Activated CD4-positive, CD25-positive, alpha-beta regulatory T cell treated with anti-CD3 and anti-CD28 coated beads, Interleukin-2, amount 50 U/mL, for 16 hours (primary cell): ENCODE results near the gene MSRB2.
"Not testable (repeated sequence)": the region's sequence is repeated elsewhere in the genome, so short reads cannot be mapped to it uniquely, and the experiment has no call there.

Experiments
- DNase-seq: peaks from one replicate; pipeline ENCODE4 v3.0.0-alpha.2; 2020; ENCODE audit warnings: low read depth, low spot score

Gene MSRB2

DNA sequence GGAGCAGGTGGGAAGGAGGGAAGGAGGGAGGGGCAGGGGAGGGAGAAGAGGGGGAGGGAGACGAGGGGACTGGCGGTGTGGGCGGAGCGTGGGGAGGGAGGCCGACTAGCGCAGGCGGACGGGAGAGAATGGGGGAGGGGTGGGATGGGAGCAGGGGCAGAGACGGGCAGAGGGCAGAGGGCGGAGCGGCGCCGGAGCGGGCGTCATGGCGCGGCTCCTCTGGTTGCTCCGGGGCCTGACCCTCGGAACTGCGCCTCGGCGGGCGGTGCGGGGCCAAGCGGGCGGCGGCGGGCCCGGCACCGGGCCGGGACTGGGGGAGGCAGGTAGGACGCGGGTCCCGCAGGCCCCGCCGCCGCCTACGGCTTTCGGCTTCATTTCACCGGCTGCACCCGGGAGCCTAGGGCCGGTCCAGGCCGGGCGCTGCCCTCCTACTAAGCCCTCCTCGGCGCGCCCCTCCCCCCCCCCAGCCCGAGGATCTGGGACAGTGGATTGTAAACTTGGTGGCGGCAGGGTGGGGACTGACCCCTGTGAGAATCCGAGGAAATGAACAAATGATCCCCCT, at the start of gene MSRB2:
TSS of gene MSRB2 (plus strand) at position 176 of the 562 bp plus-strand sequence. CDS start at position 206, 30 bp downstream.
- peak; percentile 34 for DNase-seq

DNA sequence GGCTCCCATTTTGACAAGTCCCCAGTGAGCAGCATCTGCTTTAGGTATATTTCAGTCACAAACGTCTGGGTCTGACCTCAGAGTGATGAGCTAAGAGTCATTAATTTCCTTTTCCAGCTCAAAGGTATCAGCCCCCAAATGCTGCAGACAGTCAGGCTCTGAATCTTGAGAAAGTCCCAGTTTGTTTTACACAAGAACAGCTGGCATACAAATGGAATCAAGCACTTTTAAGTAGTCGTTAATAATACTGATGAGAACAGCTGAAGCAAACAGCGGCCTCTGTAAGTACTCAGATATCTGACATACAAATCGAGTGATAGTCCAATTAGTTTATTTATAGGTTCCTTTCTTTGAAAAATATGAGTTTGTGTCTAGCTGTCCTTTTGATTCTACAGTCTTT, 49.4 kb upstream of the MSRB2 start:
- no peak for DNase-seq

DNA sequence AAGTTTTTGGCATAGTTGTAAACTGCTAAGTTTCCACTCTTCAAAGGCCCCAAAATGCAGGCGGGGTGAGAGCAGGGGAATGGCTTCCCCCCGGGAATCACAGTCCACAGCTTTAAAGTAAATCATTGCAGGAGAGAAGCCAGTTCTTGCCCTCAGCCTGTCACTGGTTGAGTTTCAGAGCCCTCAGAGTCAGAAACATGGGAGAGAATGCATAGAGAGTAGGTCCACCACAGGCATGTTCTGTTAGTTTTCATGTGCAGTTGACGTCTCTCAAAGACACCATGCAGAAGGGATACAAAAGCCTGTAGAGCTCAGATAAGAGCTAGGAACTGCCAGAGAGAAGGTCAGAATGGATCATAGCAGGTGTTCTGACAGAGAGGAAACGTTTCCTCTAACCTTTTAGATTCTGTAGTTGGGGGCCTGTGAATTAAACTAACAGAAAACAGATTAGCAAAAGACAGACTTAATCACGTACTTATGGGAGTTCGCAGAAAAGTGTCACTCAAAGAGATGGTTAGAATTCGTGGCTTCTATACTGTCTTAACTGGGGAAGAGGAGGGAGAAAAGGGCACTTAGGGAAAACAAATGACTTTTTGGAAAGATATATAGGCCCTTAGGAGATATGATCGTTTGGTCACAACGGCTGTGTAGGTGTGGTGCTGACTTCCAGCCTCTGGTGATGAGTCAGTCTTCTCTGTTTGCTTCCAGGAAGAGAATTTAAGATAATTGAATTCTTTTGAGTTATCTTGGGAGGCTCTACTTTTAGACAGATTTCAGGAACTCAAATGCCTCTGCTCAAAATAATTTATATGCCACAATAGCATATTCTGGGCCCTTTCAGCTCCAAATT, 48.0 kb upstream of the MSRB2 start:
- DNase-seq, result no peak

DNA sequence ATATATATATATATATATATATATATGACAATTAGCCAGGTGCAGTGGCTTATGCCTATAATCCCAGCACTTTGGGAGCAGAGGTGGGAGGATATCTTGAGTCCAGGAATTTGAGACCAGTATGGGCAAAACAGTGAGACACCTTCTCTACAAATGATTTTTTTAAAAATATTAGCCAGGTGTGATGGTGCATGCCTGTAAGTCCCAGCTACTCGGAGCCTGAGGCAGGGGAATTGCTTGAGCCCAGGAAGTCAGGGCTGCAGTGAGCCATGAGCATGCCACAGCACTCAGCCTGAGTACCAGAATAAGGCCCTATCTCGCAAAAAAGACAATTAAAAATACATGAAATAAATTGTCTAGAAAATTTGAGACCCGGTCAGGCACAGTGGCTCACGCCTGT, 47.2 kb upstream of the MSRB2 start:
- DNase-seq, result no peak

DNA sequence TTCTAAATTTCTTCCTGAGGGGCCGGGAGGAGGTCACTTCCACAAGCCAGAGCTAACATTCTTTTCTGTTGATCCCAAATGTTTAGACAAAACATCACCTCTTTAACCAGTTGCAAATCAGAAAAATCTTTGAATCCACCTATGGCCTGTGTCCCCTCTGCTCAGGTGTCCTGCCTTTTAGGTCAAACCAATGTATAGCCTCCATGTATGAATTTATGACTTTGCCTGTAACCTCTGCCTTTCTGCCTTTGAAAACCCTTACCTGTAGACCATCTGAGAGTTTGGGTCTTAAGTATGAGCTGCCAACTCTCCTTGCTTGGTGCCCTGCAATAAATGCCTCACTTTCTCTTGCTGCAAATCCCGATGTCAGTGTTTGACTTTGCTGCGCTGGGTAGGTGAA, 44.1 kb upstream of the MSRB2 start:
- no peak for DNase-seq

DNA sequence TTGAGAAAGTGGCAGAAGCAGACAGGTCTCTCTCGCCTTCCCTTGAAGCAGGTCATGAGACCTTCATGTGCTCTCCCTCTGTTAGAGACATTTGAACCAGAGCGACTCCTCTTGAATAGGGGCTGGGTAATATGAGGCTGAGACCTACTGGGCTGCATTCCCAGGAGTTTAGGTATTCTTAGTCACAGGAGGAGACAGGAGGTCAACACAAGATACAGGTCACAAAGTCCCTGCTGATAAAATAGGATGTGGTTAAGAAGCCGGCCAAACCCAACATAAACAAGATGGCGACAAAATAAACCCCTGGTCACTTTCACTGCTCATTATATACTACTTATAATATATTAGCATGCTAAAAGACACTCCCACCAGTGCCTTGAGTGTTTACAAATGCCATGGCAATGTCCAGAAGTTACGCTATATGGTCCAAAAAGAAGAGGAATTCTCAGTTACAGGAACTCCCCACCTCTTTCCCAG, 43.5 kb upstream of the MSRB2 start:
- no peak for DNase-seq

DNA sequence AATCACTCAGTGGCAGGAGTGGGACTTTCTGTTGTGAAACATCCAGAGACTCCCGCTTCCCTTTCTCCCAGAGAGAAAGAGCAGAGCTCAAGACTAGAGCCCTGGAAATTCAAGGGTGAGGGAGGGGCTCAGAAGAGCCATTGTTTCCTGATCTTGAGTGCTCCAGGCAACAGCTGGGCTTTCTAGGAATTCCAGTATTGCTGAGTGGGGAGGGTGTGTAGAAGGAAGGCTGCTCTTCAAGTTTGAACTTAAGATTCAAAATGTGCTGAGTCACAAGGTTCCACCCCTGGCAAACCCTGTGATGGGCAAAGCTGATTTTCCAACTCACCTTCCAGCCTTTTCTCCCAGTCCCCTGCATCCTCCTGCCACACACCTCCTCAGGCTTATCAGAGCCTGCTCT, 42.3 kb upstream of the MSRB2 start:
- no peak for DNase-seq

DNA sequence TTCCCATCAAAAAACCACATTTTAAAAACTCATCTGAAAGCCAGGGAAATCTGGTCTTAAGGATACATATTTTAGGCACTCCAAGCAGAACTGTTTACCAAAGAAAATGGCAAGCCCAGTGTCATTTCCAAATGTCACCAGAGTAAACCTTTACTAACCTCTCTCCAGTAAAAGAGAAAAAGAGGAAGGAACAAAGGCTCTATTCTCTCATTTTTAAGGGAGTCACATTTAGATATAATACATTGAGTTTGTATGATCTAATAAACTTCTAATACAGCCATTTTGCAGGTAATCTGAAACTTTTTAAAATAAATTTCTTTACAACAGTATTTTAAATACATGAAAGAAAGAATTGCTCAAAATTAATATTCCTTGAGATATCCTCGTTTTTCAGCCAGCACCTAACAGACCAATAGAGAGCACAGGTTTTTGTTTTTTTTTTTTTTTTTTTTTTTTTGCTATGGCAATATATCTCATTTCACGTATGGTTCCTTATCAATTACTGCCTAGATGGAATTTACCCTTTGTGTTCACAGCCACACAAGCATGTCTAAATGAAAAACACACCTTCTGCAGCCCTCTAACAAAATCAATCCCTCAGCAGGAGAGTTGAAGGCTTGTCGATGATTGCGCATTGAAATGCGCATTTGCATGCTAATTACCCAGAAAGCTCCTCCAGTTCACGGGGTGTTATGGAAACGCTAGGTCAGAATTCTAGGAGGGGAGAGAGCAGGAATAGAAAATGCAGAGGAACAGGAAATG, 39.8 kb upstream of the MSRB2 start:
- no peak for DNase-seq

DNA sequence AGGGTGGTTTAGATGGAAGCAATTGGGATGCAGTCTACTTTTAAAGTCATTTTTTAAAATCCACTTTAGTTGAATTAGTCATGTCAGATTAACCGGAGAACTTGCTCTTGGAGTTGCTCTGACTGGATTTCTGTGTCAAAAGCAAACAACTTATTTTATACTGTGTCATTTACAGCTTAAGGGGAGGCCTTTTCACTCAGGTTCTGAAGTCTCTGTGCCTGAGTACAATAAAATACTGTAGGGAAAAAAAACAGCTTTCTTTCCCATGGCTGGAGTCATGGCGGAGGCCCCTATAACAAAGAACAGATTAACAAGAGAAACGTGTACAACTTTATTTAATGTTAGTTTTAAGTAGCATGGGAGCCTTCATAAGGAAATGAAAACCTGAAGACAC, 39.2 kb upstream of the MSRB2 start:
- no peak for DNase-seq

DNA sequence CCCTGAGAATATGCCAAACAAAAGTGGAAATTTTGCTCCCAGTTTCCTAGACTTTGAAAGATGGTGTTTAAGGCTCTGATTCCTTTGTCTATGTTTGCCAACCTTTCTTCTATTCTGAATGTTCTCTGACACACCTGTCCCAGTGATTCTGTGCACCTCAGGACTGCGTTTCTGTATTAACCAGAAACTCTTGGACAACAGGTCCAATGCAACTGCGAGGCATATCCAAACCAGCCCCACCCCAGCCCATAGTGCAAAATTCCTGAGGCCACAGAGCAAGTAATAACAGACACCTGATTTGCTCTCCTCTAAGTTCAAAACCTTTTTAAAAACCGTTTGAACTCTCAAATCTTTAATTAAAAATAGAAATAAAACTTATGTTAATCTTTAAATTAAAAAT, 37.0 kb upstream of the MSRB2 start:
- no peak for DNase-seq

DNA sequence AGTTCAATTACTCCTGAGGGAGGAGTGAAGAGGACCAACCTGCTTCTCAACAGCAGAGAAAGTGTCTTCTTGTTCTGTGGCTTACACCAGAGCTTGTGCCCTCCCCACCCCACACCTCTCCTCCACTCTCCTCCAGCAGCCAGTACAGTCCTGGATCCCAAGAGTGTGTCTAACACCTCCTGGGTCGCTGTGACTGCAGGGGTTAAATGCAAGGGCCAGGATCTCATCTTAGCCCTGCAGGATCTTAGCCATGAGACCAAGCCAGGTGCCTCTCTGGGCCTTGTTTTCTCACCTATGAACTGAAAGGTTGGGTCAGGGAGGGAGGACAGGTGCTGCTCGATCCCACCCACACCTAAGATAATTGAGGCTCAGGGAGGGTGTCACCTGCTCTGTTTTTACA, 34.5 kb upstream of the MSRB2 start:
- no peak for DNase-seq

DNA sequence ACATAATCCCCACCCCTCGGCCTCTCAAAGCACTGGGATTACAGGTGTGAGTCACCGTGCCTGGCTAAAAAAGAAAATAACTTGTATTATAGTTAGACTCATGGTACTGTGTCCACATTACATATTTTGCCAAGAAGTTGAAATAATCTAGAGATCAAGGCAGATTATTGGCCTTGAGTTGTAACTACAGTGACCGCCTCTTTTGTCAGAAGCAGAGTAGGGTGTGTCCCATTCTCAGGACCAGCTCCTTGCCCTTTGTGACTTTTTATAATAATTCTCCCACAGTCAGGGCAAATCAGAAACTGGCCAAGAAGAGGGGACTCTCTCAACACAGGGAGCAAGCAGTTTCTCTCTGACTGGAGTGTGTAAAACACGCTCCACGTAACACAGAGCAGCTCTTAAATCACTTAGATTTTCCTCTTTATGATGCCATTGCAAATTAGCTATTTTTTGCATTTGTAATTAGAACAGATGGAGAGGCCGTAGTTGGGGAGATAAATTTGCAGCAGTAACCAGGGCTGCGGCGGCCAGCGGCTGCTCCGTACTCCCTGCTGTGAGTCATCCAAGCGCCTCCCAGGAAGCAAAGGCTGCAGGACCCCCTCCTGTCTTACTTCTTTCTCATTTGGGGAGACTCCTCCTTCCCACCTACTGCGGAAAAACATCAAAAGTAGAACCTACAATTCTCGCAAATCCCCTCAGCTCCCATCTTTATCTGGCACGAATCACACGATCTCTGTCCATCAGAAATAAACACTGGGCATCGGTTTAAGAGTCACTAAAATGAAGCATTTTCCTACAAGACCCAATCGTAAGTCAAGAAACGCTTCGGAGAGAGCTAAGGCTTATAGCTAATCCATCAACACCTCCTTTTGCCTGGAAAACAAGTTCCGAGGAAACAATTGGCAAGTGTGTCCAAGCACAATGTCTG, 32.1 kb upstream of the MSRB2 start:
- no peak for DNase-seq

DNA sequence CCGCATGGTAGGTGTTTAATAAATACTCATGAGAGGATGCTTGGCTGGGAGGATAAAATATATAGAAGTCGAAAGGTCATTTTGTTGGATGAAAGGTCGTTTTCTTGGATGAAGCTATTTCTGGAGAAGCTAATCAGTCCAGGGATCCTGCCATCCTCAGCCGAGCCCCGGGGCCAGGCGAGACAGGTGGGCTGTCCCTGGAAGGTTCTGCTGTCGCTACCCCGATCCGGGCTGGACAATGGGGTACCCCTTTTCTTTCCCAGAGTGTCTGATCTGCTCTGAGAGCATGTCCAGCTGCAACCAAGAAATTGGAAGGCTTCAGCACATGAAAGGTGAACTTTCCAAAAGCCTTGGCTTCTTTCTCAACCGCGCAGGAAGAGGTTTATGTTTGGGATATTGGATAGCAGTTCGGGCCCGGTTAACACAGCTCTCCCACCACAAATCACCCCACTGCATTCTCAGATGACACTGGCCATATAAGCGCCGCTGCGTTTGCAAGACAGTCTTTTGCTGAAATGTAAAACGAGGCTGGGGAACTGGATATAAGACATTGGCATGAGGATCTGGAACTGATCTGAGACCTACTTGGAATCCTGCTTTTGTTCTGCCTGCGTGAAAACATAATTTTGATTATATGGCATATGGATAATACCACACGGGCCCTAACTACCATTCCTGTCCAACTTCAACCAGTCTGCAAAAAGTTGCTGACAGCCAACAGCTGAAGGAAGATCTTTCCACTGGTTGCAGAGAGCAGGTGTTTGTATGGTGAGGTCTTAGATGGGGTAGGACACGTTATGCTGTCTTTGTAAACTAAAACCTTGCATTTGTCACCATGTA, 31.2 kb upstream of the MSRB2 start:
- DNase-seq, result no peak

DNA sequence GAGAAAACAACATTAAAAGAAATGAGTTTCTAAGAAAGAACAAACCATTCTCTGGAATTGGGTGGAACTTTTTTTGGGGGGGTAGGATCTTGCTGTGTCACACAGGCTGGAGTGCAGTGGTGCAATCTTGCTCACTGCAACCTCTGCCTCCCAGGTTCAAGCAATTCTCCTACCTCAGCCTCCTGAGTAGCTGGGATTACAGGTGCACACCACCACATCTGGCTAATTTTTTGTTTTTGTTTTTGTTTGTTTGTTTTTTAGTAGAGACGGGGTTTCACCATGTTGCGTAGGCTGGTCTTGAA, 30.6 kb upstream of the MSRB2 start:
- DNase-seq, result not testable (repeated sequence)

DNA sequence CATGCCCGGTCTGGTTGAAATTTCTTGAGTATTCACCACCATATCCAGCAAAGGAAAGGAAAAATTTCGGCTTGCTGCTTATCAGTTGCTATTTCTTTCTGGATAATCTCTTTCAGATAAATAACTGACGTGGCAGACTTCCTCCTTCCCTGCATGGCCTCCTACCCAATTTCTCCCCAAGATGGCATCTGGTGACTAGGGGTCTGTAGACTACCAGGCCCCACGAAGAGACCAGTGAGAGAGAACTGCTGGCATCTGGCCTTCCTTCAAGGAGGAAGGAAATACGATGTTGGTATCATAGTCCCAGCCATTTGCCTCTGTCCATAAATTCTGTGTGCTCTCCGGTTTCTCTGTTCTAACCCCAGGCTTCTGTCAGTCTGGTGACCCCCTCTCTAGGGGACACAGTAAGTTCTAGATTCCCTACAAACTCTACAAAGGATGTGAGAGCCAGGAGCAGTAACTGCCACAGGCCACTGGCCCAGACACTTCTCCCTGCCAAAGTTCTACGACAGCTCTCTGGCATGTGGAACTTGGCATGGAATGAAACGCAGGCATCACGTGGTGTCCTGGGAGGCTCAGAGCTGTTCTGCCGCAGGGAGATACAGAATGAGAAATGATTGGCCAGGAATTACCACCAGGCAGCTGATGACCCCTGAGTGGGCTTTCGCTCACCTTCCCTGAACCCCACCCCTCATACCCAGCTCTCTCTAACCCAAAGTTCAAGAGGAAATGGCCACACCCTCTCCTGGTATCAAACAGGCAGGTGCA, 30.0 kb upstream of the MSRB2 start:
- DNase-seq, result no peak

DNA sequence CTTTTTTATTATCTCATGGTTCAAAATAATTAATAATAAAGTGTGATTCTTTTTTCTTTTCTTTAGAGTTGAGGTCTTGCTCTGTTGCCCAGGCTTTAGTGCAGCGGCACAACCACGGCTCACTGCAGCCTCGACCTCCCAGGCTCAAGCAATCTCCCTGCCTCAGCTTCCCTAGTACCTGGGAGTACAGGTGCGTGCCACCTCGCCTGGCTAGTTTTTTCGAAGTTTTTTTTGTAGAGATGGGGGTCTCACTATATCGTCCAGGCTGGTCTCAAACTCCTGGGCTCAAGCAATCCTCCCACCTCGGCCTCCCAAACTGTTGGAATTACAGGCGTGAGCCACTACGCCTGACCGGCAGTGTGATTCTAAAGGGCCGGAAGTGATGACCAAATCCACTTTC, 28.0 kb upstream of the MSRB2 start:
- no peak for DNase-seq

DNA sequence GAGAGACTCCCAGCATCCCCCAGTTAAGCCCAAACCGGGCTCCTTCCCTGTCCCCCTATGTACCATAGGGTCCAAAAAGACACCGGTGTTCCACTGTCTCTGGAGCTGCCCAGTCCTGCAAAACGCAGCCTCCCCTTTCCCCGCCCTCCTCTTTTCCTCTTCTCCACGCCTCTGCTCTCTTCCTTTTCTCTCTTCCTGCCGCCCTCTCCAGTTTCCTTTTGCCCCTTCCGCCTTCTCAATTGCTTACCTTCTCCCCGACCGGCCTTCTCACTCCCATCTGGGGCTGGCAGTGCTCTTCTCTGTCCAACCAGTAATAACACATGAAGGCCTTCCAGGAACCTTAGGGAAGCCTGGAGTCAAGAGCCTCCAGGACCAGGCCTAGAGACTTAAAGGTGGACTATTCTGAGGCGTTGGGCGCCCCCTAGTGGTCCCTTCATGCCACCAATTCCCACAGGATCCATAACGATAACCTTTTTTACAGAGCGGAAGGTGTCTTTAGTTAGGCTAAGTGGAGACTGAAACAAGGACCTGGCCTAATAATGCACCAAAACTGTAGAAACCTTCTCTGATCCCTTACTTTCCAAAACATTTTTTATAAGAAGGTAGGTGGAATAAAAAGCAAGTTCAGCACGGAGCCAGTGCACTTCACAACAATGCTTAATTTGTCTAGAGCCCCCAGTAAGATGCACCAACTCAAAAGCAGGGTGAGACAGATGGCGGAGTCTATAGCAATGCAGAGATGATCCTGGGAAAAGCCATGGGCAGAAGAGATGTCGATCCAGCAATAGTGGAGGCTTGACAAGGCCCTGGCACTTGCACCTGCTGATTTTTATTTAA, 27.2 kb upstream of the MSRB2 start:
- DNase-seq, result peak; percentile 34

DNA sequence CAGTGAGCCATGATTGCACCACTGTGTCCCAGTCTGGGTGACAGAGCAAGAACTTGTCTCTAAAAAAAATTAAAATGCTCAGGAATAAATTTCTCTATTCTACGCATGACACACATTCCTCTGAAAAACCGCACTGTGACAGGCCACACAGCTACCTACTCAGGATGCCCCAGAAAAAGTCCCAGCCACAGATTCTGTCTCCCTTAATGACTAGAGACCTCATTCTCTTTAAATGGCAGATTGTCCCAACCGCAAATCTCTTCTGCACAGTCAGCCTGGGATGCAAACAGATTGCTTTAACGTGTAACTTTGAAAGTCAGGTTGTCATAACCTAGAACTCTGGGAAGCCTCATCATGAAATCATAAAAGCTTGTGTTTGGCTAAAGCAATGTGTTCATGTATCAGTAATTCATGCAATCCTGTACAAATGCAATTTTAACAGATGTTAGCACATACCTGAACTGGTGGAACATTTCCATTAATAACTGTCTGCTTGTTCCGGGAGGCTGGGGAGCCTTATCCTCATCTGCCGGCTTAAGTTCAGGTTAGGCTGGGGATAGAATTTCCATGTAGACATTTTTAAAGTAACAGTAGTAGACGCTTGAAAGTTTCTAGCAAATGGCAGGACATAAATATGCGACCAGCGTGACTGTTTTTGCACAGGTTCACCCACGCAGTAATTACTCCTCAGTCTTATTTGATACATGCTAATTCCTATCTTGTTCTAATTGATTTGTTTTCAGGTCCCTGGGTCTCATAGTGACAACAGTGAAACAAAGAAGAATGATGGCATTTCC, 26.2 kb upstream of the MSRB2 start:
- DNase-seq, result no peak
